ENCODE measurements around the gene HAP1.

- TF ChIP-seq CTCF (IDR thresholded peaks at IDR 0.05; ENCODE audit: low read depth, low read length, missing input control) (no peak), RAD21 (IDR thresholded peaks at IDR 0.05) (no peak), ATF3 (IDR thresholded peaks at IDR 0.05) (no peak), GABPA (IDR thresholded peaks at IDR 0.05 in 1 of 2, conservative IDR thresholded peaks at IDR 0.05 in 1 of 2) (no peak), ZBTB33 (IDR thresholded peaks at IDR 0.05) (no peak), JUND (IDR thresholded peaks at IDR 0.05) (no peak), MAX (IDR thresholded peaks at IDR 0.05) (no peak), RXRA (IDR thresholded peaks at IDR 0.05) (no peak), NR2F2 (IDR thresholded peaks at IDR 0.05) (no peak), REST (IDR thresholded peaks at IDR 0.05) (no peak), SP1 (IDR thresholded peaks at IDR 0.05) (no peak), EGR1 (IDR thresholded peaks at IDR 0.05; ENCODE audit: low read depth in 2 of 2) (no peak)
Observed at GRCh38 chr17:41773731-41774193, 39.3 kb upstream of the HAP1 start.

All from liver (tissue), 3 donors.